WTC11 (cell line): ENCODE results near the gene NECTIN1. TPM values are rescaled to one million over a fixed set of nuclear protein-coding genes. Genes with fewer than 3 reads are reported as not detected.

Experiments
- ATAC-seq: fragments of 200-7000 bp; cut with Tn5 transposase; 2 replicates; pipeline ENCODE4 v1.10.0; 2021; ENCODE audit warnings: mild to moderate bottlenecking, moderate library complexity
- CTCF ChIA-PET: fragments of 300-600 bp; sonication (Branson Sonifier 250); formaldehyde crosslinking; loops from one replicate; lab custom pipeline; 2021; ENCODE audit warnings: antibody characterized with exemption; lab: Charles Lee
- POLR2A ChIA-PET: fragments of 350-600 bp; sonication (Branson Sonifier 250); formaldehyde crosslinking; loops from one replicate; lab custom pipeline; 2021; ENCODE audit warnings: antibody characterized with exemption; lab: Charles Lee
- DNase-seq: peaks from one replicate; pipeline ENCODE4 v3.0.0; 2021; ENCODE audit warnings: low spot score
- H3K27ac Mint-ChIP-seq: 2 replicates; pipeline ENCODE4 v1.8.0; 2021; ENCODE audit warnings: mixed read lengths
- H3K27me3 Mint-ChIP-seq: 2 replicates; pipeline ENCODE4 v1.8.0; 2021; ENCODE audit warnings: low read depth, mild to moderate bottlenecking, moderate library complexity, mixed read lengths
- H3K36me3 Mint-ChIP-seq: 2 replicates; pipeline ENCODE4 v1.8.0; 2021; ENCODE audit warnings: mixed read lengths
- H3K4me1 Mint-ChIP-seq: 2 replicates; pipeline ENCODE4 v1.8.0; 2022; ENCODE audit warnings: mixed read lengths
- H3K4me3 Mint-ChIP-seq: 2 replicates; pipeline ENCODE4 v1.8.0; 2021; ENCODE audit warnings: mild to moderate bottlenecking, moderate library complexity, mixed read lengths
- H3K9me3 Mint-ChIP-seq: 2 replicates; pipeline ENCODE4 v1.8.0; 2021; ENCODE audit warnings: mixed read lengths
- CDX4 ChIP-seq: fragments of 250-450 bp; sonication (Bioruptor Pico); IDR thresholded peaks from 2 replicates; pipeline ENCODE4 v1.9.0; 2021; ENCODE audit warnings: moderate library complexity, mild to moderate bottlenecking, inconsistent platforms, borderline replicate concordance
- CREB1 ChIP-seq: sonication (generic); formaldehyde crosslinking; IDR thresholded peaks from 2 replicates; pipeline ENCODE4 v1.8.0; 2023; ENCODE audit warnings: mild to moderate bottlenecking, missing genetic modification reagents
- E2F5 ChIP-seq: sonication (generic); formaldehyde crosslinking; IDR thresholded peaks from 2 replicates; pipeline ENCODE4 v1.8.1; 2022; ENCODE audit warnings: mild to moderate bottlenecking, moderate library complexity, missing genetic modification reagents
- ETV6 ChIP-seq: sonication (generic); formaldehyde crosslinking; IDR thresholded peaks from 2 replicates; pipeline ENCODE4 v1.8.1; 2022; ENCODE audit warnings: mild to moderate bottlenecking, missing genetic modification reagents
- FOXP1 ChIP-seq: sonication (generic); formaldehyde crosslinking; IDR thresholded peaks from 2 replicates; pipeline ENCODE4 v1.8.0; 2022; ENCODE audit warnings: missing genetic modification reagents, mild to moderate bottlenecking, moderate library complexity, borderline replicate concordance
- GTF2I ChIP-seq: fragments of 250-450 bp; sonication (Bioruptor Pico); conservative IDR thresholded peaks from 2 replicates; pipeline ENCODE4 v1.4.0; 2021; ENCODE audit warnings: mild to moderate bottlenecking
- JUN ChIP-seq: sonication (generic); formaldehyde crosslinking; IDR thresholded peaks from 2 replicates; pipeline ENCODE4 v1.8.0; 2023; ENCODE audit warnings: mild to moderate bottlenecking, missing genetic modification reagents
- NR3C1 ChIP-seq: sonication (generic); formaldehyde crosslinking; conservative IDR thresholded peaks from 2 replicates; pipeline ENCODE4 v1.8.1; 2023; ENCODE audit warnings: low read depth, mild to moderate bottlenecking, missing genetic modification reagents
- TP53 ChIP-seq: sonication (generic); formaldehyde crosslinking; IDR thresholded peaks from 2 replicates; pipeline ENCODE4 v1.8.1; 2023; ENCODE audit warnings: mild to moderate bottlenecking, missing genetic modification reagents
- USF1 ChIP-seq: sonication (generic); formaldehyde crosslinking; IDR thresholded peaks from 2 replicates; pipeline ENCODE4 v1.8.0; 2022; ENCODE audit warnings: mild to moderate bottlenecking, missing genetic modification reagents
- ZNF232 ChIP-seq: sonication (generic); formaldehyde crosslinking; IDR thresholded peaks from 2 replicates; pipeline ENCODE4 v1.8.0; 2022; ENCODE audit warnings: mild to moderate bottlenecking, missing genetic modification reagents
- ZSCAN18 ChIP-seq: fragments of 250-450 bp; sonication (Bioruptor Pico); IDR thresholded peaks from 2 replicates; pipeline ENCODE4 v2.1.2; 2022; ENCODE audit warnings: mild to moderate bottlenecking, moderate library complexity
- total RNA-seq: library from RNA; stranded (reverse); gene quantifications from 3 replicates; pipeline ENCODE4 v1.2.3, GENCODE V29; 2021
- TF ChIP-seq, protein P1 (sequence below): sonication (generic); formaldehyde crosslinking; IDR thresholded peaks from 2 replicates; pipeline ENCODE4 v1.8.1; 2022; ENCODE audit warnings: missing genetic modification reagents, borderline replicate concordance
- TF ChIP-seq, protein P2 (sequence below): sonication (generic); formaldehyde crosslinking; IDR thresholded peaks from 2 replicates; pipeline ENCODE4 v1.8.1; 2022; ENCODE audit warnings: low read depth, missing genetic modification reagents, borderline replicate concordance
- TF ChIP-seq, protein P3 (sequence below): sonication (generic); formaldehyde crosslinking; IDR thresholded peaks from 2 replicates; pipeline ENCODE4 v1.8.0; 2023; ENCODE audit warnings: missing genetic modification reagents
- TF ChIP-seq, protein P4 (sequence below): sonication (generic); formaldehyde crosslinking; IDR thresholded peaks from 2 replicates; pipeline ENCODE4 v1.8.1; 2023; ENCODE audit warnings: mild to moderate bottlenecking, missing genetic modification reagents, moderate library complexity

NECTIN1 gene
- total RNA-seq, 1 experiment from 2014 or later, result 86.2 TPM

GRCh38 chr11:119629834-119630624 is 99.0 kb downstream of the NECTIN1 start:
- POLR2A ChIA-PET, result interaction anchor here (0.7 kb wide), 1 partner anchor 36 kb away, joined by 3 read pairs; no protein-coding TSS in a partner anchor
- ATAC-seq (no peak), DNase-seq (no peak)
- Mint-ChIP-seq H3K4me1 (peaks cover 29% of the 10 kb centered on the region), H3K27me3 (no peaks in the 10 kb centered on the region; the same call in none of the 2 replicates), H3K27ac (no peak overlapping the region), H3K36me3 (no peaks in the 10 kb centered on the region), H3K9me3 (no peaks in the 10 kb centered on the region), H3K4me3 (no peak overlapping the region)
- CTCF ChIA-PET, result interaction anchor here (0.6 to 2.6 kb wide), 8 partner anchors 12 to 249 kb away, joined by 3 to 8 read pairs (median 4); partner anchors contain the start of genes NECTIN1 and USP2
- TF ChIP-seq ZSCAN18 (CRISPR knock-in tag) (no peak), TP53 (CRISPR knock-in tag) (no peak), GTF2I (CRISPR knock-in tag) (no peak), FOXP1 (CRISPR knock-in tag) (no peak), USF1 (no peak), CREB1 (CRISPR knock-in tag) (no peak), ZNF232 (CRISPR knock-in tag) (no peak), ETV6 (CRISPR knock-in tag) (no peak)
- TF ChIP-seq, protein P1, sequence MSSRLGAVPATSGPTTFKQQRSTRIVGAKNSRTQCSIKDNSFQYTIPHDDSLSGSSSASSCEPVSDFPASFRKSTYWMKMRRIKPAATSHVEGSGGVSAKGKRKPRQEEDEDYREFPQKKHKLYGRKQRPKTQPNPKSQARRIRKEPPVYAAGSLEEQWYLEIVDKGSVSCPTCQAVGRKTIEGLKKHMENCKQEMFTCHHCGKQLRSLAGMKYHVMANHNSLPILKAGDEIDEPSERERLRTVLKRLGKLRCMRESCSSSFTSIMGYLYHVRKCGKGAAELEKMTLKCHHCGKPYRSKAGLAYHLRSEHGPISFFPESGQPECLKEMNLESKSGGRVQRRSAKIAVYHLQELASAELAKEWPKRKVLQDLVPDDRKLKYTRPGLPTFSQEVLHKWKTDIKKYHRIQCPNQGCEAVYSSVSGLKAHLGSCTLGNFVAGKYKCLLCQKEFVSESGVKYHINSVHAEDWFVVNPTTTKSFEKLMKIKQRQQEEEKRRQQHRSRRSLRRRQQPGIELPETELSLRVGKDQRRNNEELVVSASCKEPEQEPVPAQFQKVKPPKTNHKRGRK (CRISPR knock-in tag), result no peak
- TF ChIP-seq, all 79 proteins: peak for 0

- no peak overlapping the region for H3K4me3 Mint-ChIP-seq
- no peaks in the 10 kb centered on the region for H3K9me3 Mint-ChIP-seq
- CTCF ChIA-PET, result interaction anchor here (1.2 to 2.6 kb wide), 3 partner anchors 13 to 92 kb away, joined by 5 to 8 read pairs (median 7); no protein-coding TSS in a partner anchor
- H3K4me1 Mint-ChIP-seq, result peaks cover 33% of the 10 kb centered on the region
- H3K36me3 Mint-ChIP-seq, result no peaks in the 10 kb centered on the region
- TF ChIP-seq CDX4 (no peak), JUN (CRISPR knock-in tag) (no peak)
- TF ChIP-seq, protein P2, sequence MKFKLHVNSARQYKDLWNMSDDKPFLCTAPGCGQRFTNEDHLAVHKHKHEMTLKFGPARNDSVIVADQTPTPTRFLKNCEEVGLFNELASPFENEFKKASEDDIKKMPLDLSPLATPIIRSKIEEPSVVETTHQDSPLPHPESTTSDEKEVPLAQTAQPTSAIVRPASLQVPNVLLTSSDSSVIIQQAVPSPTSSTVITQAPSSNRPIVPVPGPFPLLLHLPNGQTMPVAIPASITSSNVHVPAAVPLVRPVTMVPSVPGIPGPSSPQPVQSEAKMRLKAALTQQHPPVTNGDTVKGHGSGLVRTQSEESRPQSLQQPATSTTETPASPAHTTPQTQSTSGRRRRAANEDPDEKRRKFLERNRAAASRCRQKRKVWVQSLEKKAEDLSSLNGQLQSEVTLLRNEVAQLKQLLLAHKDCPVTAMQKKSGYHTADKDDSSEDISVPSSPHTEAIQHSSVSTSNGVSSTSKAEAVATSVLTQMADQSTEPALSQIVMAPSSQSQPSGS, result no peak
- TF ChIP-seq, all 79 proteins: peak for 0
- Mint-ChIP-seq H3K27ac (no peak overlapping the region), H3K27me3 (no peaks in the 10 kb centered on the region; the same call in none of the 2 replicates)
- ATAC-seq (no peak), DNase-seq (no peak)
- POLR2A ChIA-PET, result no interaction called here
Measured at GRCh38 chr11:119629085-119629484, 99.9 kb downstream of the NECTIN1 start.

- Mint-ChIP-seq H3K27me3 (peaks cover 4% of the 10 kb centered on the region), H3K9me3 (no peaks in the 10 kb centered on the region)
- no peak for TF ChIP-seq NR3C1
- TF ChIP-seq, protein P2, result no peak
- TF ChIP-seq, protein P3, sequence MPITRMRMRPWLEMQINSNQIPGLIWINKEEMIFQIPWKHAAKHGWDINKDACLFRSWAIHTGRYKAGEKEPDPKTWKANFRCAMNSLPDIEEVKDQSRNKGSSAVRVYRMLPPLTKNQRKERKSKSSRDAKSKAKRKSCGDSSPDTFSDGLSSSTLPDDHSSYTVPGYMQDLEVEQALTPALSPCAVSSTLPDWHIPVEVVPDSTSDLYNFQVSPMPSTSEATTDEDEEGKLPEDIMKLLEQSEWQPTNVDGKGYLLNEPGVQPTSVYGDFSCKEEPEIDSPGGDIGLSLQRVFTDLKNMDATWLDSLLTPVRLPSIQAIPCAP (CRISPR knock-in tag), result no peak
- no peak for TF ChIP-seq E2F5 (CRISPR knock-in tag)
- TF ChIP-seq, protein P4, sequence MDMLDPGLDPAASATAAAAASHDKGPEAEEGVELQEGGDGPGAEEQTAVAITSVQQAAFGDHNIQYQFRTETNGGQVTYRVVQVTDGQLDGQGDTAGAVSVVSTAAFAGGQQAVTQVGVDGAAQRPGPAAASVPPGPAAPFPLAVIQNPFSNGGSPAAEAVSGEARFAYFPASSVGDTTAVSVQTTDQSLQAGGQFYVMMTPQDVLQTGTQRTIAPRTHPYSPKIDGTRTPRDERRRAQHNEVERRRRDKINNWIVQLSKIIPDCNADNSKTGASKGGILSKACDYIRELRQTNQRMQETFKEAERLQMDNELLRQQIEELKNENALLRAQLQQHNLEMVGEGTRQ (CRISPR knock-in tag), result no peak
- TF ChIP-seq CREB1 (CRISPR knock-in tag), result no peak
- TF ChIP-seq FOXP1 (CRISPR knock-in tag), result no peak
Measured at GRCh38 chr11:119627286-119627685, 101.7 kb downstream of the NECTIN1 start.

More at GRCh38 chr11:119627286-119627685, 101.7 kb downstream of the NECTIN1 start:
- no peak for DNase-seq
- Mint-ChIP-seq H3K4me1 (peaks cover 44% of the 10 kb centered on the region), H3K27ac (no peak overlapping the region), H3K36me3 (no peaks in the 10 kb centered on the region), H3K4me3 (no peak overlapping the region)
- no peak for ATAC-seq
- CTCF ChIA-PET, result interaction anchor here (1.2 to 5.7 kb wide), 2 partner anchors 15 to 153 kb away, joined by 3 to 95 read pairs; no protein-coding TSS in a partner anchor
- POLR2A ChIA-PET, result no interaction called here
